NCI-H1436 treated with DMSO at 0.1 percent for 48 hours (cell line): ENCODE results near the gene FOCAD.

ENCODE experiments used
- DNase-seq: peaks from one replicate; lab custom pipeline; 2025; lab: John Stamatoyannopoulos, UW

The FOCAD gene

DNA sequence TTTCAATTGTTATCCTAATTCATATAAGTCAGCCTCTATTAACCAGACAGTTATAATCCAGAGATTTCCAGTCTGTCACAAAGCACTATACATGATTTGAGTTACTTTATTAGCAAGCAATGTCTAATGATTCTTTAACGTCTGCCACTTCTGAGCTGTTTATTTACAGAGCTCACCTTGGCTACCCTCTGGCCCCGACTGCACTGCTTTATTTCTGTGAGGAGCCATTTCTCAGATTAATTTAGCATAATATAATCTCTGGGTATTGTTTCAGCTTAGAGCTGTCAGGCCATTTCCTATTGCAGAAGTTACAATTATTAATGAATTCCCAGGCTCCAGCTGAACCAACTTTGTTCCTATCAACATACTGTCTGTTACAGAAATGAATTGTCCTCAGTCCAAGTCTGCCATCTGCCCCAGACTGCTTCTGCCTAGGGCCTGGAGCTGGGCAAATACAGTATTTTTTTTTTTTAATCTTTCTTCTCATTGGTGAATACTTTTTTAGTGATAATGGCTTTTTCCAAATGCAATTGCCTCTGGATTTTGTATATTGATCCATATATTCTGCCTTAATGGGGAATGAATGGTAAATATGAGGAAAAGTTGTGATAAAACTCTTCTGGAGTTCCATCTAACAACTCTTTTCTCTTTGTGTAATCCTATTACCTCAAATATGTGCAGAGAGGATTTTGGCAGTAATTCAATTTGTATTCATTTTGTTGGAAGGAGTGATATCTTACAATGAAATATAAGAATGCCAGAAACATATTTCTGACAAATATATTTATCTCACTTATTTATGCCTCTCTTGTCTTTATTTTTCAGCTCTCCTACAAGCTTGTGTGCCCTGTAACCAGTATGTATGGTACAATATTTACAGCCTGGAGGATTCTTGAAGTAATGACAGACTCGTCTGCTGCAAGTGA lies 104.7 kb downstream of the FOCAD start:
- DNase-seq: no peak

DNA sequence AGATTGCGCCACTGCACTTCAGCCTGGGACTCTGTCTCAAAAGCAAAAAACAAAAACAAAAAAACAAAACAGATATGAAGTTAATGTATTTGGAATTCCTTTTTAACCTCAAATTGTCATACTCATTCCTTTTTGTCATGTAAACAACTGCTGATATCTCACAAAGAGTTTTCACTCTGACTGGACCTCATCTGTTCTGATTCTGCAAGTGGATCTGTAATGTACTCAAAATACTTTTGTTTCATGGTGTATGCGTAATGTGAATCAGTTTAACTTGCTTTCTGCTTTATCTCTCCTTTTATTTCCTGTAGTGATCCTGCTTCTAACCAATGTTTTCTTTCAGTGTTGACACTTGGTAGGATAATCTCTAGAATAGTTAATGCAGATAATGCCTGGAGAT lies 106.7 kb downstream of the FOCAD start:
- no peak for DNase-seq

DNA sequence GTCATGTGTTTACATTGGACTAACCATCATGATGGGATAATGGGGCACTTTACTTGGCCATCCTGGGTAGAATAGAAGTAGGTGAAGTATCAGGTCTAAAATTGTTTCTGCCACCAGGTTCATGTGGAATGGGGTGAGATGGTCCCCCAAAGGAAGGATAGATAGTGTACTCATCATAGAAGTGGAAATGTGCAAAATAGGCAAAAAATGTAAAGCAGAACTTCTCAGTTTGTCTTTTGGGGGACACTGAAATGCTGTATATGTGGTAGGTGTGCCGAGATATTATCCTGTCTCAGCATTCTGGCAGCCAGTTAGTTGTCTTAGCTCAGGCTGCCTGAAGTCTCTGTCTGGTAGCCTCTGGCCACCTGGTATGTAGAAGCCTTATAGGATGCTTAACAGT lies 107.6 kb downstream of the FOCAD start:
- DNase-seq: no peak

DNA sequence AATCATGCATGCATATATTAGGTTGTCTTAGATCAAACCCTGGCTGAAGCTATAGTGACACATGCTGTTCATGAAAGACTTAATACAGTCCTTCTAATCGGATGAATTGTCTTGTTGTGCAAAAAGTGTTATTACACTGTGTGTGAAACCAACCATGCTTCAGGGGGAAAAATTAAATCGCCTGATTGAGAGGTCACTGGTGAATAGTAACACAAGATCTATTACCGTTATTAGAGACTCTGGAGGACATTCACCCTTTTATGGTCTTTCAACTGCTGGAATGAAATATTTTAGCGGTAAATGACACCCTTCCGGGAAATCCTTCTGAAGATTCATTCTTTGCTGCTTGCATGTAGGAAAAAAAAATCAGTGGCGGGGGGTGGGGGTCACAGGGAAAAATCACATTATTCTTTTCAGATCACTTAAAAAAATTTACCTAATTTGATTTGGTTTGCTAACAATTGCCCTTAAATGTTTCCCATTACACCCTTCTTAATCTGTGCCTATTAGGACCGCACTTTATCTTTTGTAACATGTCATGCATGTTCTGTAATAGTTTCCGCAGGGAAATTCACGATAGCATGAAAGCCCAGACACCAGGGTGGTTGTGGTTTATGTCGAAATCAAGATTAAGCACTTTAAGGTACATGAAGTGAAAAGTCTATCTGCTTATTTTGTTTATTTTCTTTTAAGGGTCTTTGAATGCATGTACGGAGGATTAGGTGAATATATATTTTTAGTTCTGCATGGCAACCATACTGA lies 120.6 kb downstream of the FOCAD start:
- DNase-seq: no peak

DNA sequence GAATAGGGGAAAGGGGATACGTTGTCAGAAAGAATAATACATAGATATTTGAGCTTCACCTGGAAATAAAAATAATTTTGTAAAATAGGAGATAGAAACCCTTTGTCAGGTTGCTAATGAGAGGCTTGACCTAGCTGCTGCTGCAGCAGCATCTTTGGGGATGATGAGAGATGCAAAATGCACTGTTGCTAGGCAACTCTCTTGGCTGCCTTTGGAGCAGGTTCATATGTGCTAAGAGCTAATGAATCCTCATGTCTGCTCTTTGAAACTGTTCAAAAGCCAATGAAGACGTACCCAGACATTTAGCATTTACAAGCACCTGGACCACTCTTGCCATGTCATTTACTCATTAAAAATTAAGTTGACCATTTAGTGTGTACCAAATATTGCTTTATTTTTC lies 121.7 kb downstream of the FOCAD start:
- DNase-seq: no peak

DNA sequence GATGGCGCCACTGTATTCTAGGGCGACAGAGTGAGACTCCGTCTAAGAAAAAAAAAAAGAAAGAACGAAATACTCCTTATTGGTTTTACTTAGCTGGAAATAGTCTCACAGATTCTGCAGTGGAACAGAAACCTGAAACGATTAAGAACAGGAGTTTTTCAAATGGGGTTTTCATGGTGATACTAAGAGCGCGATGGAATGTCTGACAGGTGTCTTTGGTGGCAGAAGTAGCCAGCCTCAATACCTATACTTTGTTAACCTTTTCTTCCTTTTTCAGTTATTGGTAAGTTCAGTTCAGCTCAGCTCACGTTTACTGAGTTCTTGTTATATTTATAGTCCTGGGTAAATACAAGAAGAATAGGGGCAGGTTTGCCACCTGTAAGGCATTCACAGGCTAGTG lies 123.9 kb downstream of the FOCAD start:
- DNase-seq: no peak

DNA sequence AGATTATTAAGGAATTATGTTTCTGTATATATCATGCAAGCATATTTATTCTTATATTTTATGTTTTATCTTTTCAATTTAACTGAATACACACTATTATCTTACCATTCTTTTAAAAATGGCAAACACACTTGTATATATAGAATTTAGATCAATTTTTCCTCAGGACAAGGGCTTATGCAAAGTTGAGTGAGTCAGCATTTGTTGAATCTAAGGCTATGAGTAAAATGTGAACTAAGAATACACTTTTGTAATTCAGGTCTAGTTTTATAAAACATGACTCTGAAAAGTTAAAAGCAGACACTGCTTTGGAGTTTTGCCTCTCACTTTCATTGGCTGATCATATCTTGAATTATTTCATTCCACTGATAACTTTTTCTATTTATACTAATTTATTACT lies 127.8 kb downstream of the FOCAD start:
- DNase-seq: no peak

DNA sequence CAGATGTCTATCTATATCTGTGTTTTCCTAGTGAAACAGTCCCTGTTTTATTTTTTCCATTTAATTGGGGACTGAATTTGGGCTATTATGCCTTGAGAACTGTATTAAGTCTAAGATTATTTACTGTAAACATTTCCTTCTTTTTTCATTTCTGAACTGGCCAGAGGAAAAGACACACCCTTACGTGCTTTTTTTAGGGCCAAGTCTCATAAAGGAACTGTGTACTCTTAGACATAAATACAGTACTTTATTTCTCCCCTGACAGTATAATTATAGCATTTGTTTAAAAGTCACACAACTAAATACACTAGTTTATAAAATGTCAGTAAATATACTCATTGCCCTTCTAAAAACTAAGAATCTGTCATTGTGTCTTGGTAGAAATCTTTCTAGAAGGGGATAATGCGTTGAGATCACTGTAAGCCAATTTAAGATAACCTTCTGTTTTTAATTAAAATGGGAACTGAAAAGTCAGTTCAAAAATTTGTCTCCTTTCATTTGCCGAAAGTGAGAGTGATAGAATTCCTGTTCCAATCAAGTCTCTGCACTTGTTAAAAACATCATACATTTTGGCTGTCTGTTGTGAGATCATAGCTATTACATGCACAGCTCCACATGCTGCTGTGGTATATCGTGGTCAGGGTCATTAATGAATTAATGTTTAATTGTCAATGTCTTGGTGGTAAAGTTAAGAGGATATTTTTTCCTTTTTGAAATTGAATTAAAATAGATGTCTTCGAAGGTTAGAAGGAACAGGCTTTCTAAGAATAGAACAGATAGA lies 132.1 kb downstream of the FOCAD start:
- no peak for DNase-seq

DNA sequence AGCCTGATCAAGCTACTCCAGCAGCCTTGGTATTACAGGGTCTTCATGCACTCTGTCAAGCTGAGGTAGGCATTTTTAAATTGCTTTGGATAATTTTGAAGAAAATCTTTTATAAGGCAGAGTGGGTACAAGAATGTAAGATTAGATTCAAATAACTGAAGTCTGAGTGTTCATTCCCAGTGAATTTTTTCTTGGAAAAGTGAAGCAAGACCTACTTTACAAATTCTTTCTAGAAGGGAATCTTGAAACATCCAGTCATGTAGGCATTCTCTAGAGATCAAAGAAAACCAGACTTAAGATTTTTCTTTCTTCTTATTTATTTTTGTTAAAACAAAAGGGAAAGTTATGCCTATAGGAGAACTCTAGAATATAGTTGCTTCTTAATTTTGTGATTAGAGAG lies 139.0 kb downstream of the FOCAD start:
- no peak for DNase-seq

DNA sequence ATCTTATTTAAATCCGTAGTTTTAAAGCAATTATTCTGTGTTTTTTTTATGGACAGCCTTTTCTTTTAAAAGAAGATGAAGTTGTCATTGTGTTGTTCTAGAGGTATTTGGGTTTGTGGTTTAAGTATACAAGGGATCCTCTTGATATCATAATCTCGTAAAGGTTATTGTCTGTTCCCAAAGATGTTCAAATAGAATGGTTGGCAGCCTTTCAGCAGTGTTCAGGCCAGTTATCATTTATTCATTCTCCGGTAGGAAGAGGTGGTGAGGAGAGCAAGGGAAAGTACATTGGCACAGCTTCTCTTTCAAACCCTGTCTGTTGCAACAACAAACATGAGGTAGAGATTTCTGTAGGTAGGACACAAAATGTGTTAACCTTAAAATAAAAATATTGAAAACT lies 147.0 kb downstream of the FOCAD start:
- no peak for DNase-seq

DNA sequence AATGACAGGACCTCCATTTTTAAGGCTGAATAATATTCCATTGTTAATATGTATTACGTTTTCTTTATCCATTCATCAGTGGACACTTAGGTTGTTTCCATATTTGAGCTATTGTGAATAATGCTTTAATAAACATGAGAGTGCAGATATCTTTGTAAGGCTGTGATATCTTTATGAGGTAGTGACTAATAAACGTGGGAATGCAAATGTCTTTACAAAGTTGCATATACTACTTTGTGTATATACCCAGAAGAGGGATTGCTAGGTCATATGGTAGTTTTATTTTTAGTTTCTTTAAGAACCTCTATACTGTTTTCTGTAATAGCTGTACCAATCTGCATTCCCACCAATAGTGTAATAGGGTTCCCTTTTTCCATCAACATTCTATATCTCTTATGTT lies 148.7 kb downstream of the FOCAD start:
- no peak for DNase-seq

DNA sequence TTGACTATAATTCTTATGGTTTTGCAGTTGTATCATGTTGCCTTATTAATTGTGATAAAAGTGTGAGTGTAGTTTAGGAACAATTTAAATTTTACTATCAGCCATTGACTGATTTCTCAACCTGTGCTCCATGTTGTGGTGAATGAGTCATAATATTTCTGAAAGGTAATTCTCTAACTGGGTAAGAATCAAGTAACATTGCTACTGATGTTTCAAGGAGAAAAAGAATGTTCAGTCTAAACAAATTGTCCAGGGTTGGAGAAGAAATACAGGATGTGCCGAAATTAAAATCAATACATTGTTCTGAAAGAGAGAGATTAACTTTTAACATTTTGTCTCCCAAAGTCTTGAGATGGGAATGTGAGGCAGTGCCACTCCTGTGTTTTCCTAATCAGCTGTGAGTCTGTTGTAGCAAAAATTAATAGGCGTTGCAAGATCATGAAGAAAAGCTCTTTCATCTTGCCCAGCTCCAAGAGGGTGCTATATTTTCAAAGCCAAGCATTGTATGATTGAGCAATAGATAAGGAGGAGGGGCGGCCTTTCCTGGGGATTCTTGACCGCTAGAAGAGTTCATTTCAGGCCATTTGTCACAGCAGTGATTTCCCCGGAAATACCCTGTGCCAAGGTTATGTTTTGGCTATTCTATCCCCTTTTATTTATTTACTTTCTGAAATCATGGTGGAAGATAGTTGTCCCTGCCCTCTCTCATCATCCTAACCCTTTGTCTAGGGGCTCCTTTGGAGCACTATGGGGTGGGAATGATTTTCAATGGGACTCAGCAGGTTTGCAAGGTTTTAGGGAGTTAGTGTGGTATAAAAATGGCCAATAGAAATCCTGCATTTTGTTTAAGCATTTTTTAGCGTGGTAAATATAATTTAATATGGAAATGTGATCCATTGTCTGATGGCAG lies 151.6 kb downstream of the FOCAD start:
- DNase-seq: no peak

DNA sequence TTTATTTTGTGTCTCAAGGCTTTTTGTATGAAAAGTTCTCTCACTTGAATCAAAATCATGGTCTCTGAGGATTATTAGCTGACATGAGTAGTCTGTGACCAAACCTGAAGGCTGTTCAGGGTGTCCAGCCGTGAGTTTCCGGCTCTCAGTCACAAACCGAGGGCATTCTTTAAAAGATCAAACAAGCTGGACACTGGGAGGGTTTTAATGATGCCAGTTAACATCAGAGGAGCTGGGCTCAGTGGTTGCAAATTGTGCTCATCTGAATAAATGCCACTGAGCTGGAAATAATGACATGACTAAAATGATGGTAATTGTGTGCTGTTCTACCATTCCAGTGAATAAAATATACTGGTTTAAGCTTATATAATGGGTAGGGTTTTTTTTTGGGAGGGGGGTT lies 153.1 kb downstream of the FOCAD start:
- no peak for DNase-seq

DNA sequence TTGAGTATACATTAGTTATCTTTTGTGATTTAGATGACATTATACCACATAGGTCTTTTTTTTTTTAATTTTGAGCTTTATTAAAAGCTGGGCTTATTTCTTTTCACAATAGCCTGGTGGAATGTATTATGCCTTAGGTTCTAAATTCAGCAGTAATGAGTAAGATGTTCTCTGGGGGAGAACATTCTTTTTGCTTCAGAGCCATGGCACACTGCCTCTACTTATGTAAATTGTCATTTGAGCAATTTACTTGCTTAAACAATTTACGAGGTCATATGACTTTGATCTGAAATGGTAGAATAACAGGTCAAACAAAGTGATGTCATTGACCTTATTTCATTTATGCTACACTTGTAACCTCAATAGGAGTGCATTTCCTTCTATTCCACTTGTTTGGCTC lies 154.2 kb downstream of the FOCAD start:
- no peak for DNase-seq

DNA sequence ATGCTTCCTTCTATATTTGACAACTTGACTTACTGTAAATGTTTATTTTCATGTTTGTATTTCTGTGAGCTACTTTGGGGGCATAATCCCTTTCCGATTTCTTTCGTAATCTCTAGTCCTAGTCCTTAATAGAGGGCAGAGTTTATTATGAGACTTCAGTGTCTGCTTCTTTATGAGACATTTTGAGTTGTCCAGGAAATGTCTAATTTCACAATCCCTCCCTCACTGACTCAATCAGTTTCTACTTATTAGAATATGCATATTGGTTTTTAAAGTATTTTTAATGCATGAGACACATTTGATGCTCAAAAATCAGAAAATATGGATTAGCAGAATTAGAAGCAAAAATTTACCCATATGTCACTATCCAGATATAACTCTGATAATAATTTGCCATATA lies 160.9 kb downstream of the FOCAD start:
- DNase-seq: no peak

DNA sequence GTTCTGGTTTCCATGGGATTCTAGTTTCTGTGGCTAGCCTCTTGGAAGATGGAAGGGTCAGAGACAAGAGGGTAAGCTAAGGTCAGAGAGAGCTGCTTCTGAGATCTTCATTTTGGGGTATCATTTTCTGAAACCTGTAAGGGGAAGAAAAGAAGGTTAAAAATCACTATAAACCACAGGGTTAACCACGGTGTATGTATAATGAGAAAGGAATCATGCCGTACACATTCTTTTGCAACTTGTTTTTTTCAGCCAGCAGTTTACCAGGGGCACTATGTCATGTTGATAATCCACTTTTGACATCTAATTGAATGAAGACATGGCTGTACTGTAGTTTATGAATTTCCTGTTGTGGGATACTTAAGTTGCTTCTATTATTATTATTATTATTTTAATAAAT lies 164.4 kb downstream of the FOCAD start:
- DNase-seq: no peak

DNA sequence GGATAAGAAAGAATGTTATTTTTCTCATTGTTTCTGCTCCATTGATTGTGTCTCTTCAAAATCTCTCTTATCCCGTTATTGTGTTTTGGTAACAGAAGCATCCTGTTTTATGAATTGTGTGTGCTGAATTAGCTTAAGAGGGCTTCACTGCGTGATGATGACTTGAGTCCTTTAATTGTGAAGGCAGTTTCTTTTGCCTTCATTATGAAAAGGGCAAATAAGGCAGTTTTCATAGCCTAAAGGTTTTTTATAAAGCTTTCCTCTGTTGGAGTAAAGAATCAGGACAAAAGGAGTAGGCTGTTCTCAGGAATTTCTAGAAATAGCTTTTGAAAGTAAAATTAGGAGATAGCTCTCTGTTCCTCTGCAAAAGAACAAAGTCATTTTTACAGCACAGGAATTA lies 169.8 kb downstream of the FOCAD start:
- DNase-seq: no peak

DNA sequence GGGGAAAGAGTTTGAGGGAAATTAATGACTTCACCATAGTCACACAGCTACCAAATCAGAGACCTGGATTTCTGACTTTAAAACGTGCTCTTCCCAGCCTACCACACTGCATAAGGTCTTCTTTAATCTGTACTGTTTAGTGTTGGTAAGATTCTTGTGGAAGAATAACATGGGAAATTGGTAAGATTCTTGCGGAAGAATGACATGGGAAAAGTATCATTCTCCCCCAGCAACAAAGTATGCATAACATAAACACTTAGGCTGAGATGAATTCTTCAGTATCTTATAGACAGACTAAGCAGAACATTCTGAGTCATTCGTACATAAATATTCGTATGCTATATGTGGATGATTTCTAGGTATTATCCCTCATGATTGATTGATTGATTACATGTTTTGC lies 170.4 kb downstream of the FOCAD start:
- no peak for DNase-seq

DNA sequence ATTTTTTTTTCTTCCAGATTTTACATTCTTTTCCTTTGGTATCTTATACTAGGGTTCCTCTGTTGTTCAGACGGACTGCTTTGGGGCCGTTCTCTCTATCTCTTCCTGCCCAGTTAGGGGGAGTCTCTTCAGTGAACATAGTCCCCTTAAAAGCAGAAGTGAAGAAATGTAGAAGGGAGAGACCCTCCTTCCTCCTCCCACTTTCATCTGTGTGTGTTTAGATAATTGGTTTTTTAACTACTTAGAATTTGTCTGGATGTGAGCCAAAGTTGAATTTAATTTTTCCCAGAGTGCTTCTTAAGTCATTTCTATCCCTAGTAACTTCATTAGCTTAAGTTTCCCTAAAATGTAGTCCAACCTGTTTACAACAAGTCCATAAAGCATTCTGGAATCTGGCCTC lies 179.9 kb downstream of the FOCAD start:
- no peak for DNase-seq

DNA sequence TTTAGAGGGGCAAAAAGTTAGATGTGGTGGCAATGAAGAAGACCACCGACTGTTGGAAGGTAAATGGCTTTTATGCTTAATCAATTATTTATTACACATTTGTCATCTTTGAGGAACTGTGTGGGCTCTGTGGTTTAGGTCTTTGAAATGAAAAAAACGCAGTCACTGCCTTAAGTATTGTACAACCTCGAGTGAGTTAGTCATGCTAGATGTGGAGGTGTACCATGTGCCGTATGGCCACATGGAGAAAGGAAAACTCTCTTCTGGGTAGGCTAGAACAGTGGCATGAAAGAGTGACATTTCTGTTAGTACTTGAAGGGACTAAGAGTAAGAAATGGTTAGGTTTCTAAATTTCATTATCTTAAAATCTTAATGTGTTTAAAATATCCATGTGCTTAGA lies 181.3 kb downstream of the FOCAD start:
- no peak for DNase-seq

DNA sequence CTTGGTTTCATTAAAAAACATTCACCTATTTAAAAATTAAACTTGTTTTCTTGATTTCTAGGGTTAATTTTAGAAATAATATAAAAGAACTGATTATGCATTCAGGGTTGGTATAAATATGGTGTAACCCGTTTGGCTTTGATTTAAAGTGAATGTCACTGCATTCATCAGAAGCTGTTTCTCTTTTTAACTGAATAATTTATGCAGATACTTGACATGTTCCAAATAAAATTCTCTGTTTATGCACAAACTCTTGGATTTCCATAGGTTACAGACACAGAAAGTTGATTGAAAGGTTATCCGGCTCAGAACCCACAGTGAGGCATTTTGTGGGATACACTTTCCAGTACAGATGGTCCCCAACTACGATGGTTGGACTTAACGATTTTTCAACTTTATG lies 186.1 kb downstream of the FOCAD start:
- DNase-seq: no peak
